ENCODE results near the gene CNNM2. TPM values are rescaled to one million over a fixed set of nuclear protein-coding genes. Genes with fewer than 3 reads are reported as not detected.
A peak's percentile ranks its signal among the peaks of the same experiment; 100 is the strongest.
"Not testable (repeated sequence)": the region's sequence is repeated elsewhere in the genome, so short reads cannot be mapped to it uniquely, and the experiment has no call there.

Gene CNNM2
- total RNA-seq, 1 experiment from 2014 or later = 5.5 TPM

DNA sequence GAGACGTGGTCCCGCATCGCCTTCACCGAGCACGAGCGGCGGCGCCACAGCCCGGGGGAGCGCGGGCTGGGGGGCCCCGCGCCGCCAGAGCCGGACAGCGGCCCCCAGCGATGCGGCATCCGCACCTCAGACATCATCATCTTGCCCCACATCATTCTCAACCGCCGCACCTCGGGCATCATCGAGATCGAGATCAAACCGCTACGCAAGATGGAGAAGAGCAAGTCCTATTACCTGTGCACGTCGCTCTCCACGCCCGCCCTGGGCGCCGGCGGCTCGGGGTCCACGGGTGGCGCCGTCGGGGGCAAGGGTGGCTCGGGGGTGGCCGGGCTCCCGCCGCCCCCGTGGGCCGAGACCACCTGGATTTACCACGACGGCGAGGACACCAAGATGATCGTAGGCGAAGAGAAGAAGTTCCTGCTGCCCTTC is 737 bp downstream of the CNNM2 start:
- no peaks in the 10 kb centered on the region for H3K9me3 ChIP-seq (ENCODE audit: low read length)
- H3K4me3 ChIP-seq (ENCODE audit: low read length) = peak overlapping the region; percentile 90
- peak overlapping the region; percentile 99 for H2AFZ ChIP-seq (ENCODE audit: low read length)
- H3K4me1 ChIP-seq (ENCODE audit: low read length) = peaks cover 39% of the 10 kb centered on the region
- peak overlapping the region; percentile 87 for H3K4me2 ChIP-seq (ENCODE audit: low read depth, low read length, poor library complexity, severe bottlenecking)
- H3K79me2 ChIP-seq (ENCODE audit: low read length) = no peaks in the 10 kb centered on the region
- H3K36me3 ChIP-seq (ENCODE audit: insufficient read depth, low read length) = no peaks in the 10 kb centered on the region
- no peaks in the 10 kb centered on the region for H4K20me1 ChIP-seq (ENCODE audit: insufficient read depth, low read depth, low read length)
- H3K27ac ChIP-seq (ENCODE audit: low read length) = no peak overlapping the region
- H3K9me2 ChIP-seq (replicated peaks; ENCODE audit: insufficient read depth, low read length) = no peaks in the 10 kb centered on the region
- no peak for DNase-seq
- H3K9ac ChIP-seq (ENCODE audit: low read length) = peak overlapping the region; percentile 89
- no peaks in the 10 kb centered on the region for H3K27me3 ChIP-seq (ENCODE audit: low read length)

DNA sequence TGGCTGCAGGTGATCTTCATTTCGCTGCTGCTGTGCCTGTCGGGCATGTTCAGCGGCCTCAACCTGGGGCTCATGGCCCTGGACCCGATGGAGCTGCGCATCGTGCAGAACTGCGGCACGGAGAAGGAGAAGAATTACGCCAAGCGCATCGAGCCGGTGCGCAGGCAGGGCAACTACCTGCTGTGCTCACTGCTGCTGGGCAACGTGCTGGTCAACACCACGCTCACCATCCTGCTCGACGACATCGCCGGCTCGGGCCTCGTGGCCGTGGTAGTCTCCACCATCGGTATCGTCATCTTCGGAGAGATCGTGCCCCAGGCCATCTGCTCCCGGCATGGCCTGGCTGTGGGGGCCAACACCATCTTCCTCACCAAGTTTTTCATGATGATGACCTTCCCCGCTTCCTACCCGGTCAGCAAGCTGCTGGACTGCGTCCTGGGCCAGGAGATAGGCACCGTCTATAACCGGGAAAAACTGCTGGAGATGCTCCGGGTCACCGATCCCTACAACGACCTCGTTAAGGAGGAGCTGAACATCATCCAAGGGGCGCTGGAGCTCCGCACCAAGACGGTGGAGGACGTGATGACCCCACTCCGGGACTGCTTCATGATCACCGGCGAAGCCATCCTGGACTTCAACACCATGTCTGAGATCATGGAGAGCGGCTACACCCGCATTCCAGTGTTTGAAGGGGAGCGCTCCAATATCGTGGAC is 1.3 kb downstream of the CNNM2 start:
- Histone ChIP-seq H3K79me2 (ENCODE audit: low read length) (no peaks in the 10 kb centered on the region), H3K27ac (ENCODE audit: low read length) (no peak overlapping the region), H3K4me3 (ENCODE audit: low read length) (peak overlapping the region; percentile 90), H3K9me2 (replicated peaks; ENCODE audit: insufficient read depth, low read length) (no peaks in the 10 kb centered on the region), H4K20me1 (ENCODE audit: insufficient read depth, low read depth, low read length) (no peaks in the 10 kb centered on the region), H2AFZ (ENCODE audit: low read length) (no peak overlapping the region), H3K9me3 (ENCODE audit: low read length) (no peaks in the 10 kb centered on the region), H3K4me2 (ENCODE audit: low read depth, low read length, poor library complexity, severe bottlenecking) (peak overlapping the region; percentile 87), H3K4me1 (ENCODE audit: low read length) (peaks cover 39% of the 10 kb centered on the region), H3K36me3 (ENCODE audit: insufficient read depth, low read length) (no peaks in the 10 kb centered on the region), H3K9ac (ENCODE audit: low read length) (peak overlapping the region; percentile 89), H3K27me3 (ENCODE audit: low read length) (no peaks in the 10 kb centered on the region)
- DNase-seq = no peak

DNA sequence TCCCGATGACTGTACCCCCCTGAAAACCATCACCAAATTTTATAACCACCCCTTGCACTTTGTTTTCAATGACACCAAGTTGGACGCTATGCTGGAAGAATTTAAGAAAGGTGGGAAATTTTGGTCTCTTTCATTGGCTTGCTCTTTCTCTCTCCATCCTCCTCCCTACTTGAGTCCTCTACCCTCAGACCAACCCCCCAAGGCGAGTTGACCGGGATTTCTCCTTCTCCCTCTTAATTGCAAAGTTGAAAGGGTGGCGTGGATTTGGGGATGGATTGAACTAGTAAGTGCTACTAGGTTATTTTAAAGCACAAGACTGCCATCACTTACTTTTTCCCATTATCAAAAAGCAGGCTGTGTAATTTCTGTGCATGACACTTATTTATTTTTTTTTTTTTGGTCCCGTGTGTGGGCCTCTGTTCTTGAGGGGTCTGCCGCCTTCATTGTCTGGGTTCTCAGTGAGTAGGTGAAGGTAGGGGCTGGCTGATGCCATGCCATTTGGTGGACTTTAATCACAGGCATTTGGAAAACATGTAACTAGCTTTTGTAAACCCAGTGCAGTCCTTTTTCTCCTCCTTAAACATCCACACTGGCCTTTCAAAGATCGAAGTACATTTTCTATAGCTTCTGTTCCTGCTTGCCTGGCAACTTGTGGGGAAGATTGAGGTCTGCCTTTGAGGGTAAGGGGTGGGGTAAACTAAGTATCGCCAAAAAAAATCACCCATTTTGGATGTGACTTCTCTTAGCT is 2.1 kb downstream of the CNNM2 start:
- H2AFZ ChIP-seq (ENCODE audit: low read length) = no peak overlapping the region
- no peaks in the 10 kb centered on the region for H3K9me3 ChIP-seq (ENCODE audit: low read length)
- no peaks in the 10 kb centered on the region for H3K79me2 ChIP-seq (ENCODE audit: low read length)
- H3K4me3 ChIP-seq (ENCODE audit: low read length) = no peak overlapping the region
- no peaks in the 10 kb centered on the region for H3K36me3 ChIP-seq (ENCODE audit: insufficient read depth, low read length)
- no peaks in the 10 kb centered on the region for H4K20me1 ChIP-seq (ENCODE audit: insufficient read depth, low read depth, low read length)
- no peaks in the 10 kb centered on the region for H3K27me3 ChIP-seq (ENCODE audit: low read length)
- no peak overlapping the region for H3K9ac ChIP-seq (ENCODE audit: low read length)
- no peak for DNase-seq
- H3K9me2 ChIP-seq (replicated peaks; ENCODE audit: insufficient read depth, low read length) = no peaks in the 10 kb centered on the region
- H3K4me1 ChIP-seq (ENCODE audit: low read length) = peaks cover 39% of the 10 kb centered on the region
- peak overlapping the region; percentile 3 for H3K4me2 ChIP-seq (ENCODE audit: low read depth, low read length, poor library complexity, severe bottlenecking)
- H3K27ac ChIP-seq (ENCODE audit: low read length) = no peak overlapping the region

DNA sequence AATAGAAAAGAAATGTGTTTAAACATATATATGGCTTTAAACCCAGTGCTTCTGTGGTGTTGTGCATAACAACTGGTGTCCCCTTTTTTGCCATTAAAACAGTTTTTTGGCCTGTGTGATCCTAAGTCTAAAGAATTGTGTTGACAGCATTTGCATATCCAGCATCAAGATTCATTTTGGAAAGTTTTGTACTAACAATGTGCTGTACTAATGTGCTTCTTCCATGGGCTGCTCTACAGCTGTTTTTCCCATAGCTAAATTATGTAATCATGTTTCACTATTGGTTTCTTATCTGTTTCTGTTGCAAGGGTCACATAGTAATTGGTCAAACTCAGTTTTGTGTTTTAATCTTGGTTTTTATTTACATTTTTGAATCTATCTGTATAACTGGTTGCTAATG is 5.5 kb downstream of the CNNM2 start:
- H3K27ac ChIP-seq (ENCODE audit: low read length) = no peak overlapping the region
- no peaks in the 10 kb centered on the region for H4K20me1 ChIP-seq (ENCODE audit: insufficient read depth, low read depth, low read length)
- H3K36me3 ChIP-seq (ENCODE audit: insufficient read depth, low read length) = no peaks in the 10 kb centered on the region
- H3K79me2 ChIP-seq (ENCODE audit: low read length) = no peaks in the 10 kb centered on the region
- no peak for DNase-seq
- no peaks in the 10 kb centered on the region for H3K27me3 ChIP-seq (ENCODE audit: low read length)
- H2AFZ ChIP-seq (ENCODE audit: low read length) = no peak overlapping the region
- H3K4me2 ChIP-seq (ENCODE audit: low read depth, low read length, poor library complexity, severe bottlenecking) = no peak overlapping the region
- peaks cover 31% of the 10 kb centered on the region for H3K4me1 ChIP-seq (ENCODE audit: low read length)
- H3K9me2 ChIP-seq (replicated peaks; ENCODE audit: insufficient read depth, low read length) = no peaks in the 10 kb centered on the region
- H3K9me3 ChIP-seq (ENCODE audit: low read length) = no peaks in the 10 kb centered on the region
- no peak overlapping the region for H3K4me3 ChIP-seq (ENCODE audit: low read length)
- H3K9ac ChIP-seq (ENCODE audit: low read length) = no peak overlapping the region

DNA sequence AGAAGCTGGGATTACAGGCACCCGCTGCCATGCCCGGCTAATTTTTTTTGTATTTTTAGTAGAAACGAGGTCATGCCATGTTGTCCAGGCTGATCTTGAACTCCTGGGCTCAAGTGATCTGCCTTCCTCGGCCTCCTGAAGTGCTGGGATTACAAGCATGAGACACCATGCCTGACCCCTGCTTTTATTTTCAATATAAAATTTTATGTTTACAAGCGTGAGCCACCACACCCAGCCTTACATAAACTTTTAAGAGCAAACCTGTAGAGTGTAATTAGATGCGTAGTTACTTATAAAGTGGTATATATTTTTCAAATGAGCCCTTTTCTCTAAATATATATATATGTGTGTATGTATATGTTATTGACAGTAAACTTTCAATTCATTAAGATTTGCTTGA is 8.7 kb downstream of the CNNM2 start:
- Histone ChIP-seq H3K4me2 (ENCODE audit: low read depth, low read length, poor library complexity, severe bottlenecking) (no peak overlapping the region), H3K27ac (ENCODE audit: low read length) (no peak overlapping the region), H3K4me3 (ENCODE audit: low read length) (no peak overlapping the region), H2AFZ (ENCODE audit: low read length) (no peak overlapping the region), H3K9me2 (replicated peaks; ENCODE audit: insufficient read depth, low read length) (no peaks in the 10 kb centered on the region), H3K27me3 (ENCODE audit: low read length) (no peaks in the 10 kb centered on the region), H3K9ac (ENCODE audit: low read length) (no peak overlapping the region), H3K36me3 (ENCODE audit: insufficient read depth, low read length) (no peaks in the 10 kb centered on the region), H3K79me2 (ENCODE audit: low read length) (no peaks in the 10 kb centered on the region), H3K4me1 (ENCODE audit: low read length) (peaks cover 8% of the 10 kb centered on the region), H4K20me1 (ENCODE audit: insufficient read depth, low read depth, low read length) (0 out of 2 replicates have a peak, but pooled peaks cover 4% of the 10 kb centered on the region), H3K9me3 (ENCODE audit: low read length) (no peaks in the 10 kb centered on the region)
- no peak for DNase-seq

DNA sequence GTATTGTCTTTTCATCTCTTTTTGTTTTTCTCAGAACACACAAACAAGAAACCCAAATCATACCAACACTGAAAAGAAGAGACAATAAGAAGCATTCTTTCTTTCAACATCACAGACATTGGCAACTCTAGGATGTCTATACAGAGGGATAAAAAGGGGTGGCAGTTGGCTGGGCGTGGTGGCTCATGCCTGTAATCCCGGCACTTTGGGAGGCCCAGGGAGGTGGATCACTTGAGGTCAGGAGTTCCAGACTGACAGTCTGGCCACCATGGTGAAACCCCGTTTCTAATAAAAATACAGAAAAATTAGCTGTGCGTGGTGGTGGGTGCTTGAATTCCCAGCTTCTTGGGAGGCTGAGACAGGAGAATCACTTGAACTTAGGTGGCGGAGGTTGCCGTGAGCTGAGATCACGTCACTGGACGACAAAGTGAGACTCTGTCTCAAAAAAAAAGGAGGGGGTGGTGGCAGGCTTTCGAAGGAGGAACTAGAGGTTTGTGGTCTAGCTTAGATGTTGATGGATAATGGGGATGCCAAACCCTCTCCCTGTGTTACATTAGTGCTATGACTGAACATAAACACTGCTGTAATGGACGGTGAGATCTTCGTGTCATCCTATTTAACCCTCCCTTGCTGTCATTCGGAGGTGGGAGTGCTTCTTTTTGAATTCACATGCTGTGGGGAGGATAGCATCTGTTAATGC is 9.4 kb downstream of the CNNM2 start:
- Histone ChIP-seq H3K36me3 (ENCODE audit: insufficient read depth, low read length) (no peaks in the 10 kb centered on the region), H3K9me3 (ENCODE audit: low read length) (no peaks in the 10 kb centered on the region), H3K4me1 (ENCODE audit: low read length) (peaks cover 7% of the 10 kb centered on the region), H3K9me2 (replicated peaks; ENCODE audit: insufficient read depth, low read length) (no peaks in the 10 kb centered on the region), H3K4me3 (ENCODE audit: low read length) (no peak overlapping the region), H2AFZ (ENCODE audit: low read length) (no peak overlapping the region), H3K4me2 (ENCODE audit: low read depth, low read length, poor library complexity, severe bottlenecking) (no peak overlapping the region), H3K27ac (ENCODE audit: low read length) (no peak overlapping the region), H3K9ac (ENCODE audit: low read length) (no peak overlapping the region), H3K79me2 (ENCODE audit: low read length) (no peaks in the 10 kb centered on the region), H3K27me3 (ENCODE audit: low read length) (no peaks in the 10 kb centered on the region), H4K20me1 (ENCODE audit: insufficient read depth, low read depth, low read length) (0 out of 2 replicates have a peak, but pooled peaks cover 4% of the 10 kb centered on the region)
- no peak for DNase-seq

DNA sequence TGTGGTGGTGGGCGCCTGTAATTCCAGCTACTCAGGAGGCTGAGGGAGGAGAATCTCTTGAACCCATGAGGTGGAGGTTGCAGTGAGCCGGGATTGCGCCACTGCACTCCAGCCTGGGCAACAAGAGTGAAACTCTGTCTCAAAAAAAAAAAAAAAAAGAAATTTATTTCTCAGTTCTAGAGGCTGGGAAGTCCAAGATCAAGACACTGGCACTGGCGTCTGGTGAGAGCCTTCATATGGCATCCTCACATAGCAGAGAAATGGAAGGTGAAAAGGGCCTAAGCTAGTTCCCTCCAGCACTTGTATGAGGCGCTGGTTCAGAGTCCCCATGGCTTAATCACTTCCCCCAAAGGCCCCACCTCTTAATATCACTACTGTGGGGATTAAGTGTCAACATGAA is 10.3 kb downstream of the CNNM2 start:
- H3K9me2 ChIP-seq (replicated peaks; ENCODE audit: insufficient read depth, low read length); H3K4me3 ChIP-seq (ENCODE audit: low read length); H3K9ac ChIP-seq (ENCODE audit: low read length); H3K27ac ChIP-seq (ENCODE audit: low read length); H2AFZ ChIP-seq (ENCODE audit: low read length); DNase-seq; H3K4me2 ChIP-seq (ENCODE audit: low read depth, low read length, poor library complexity, severe bottlenecking); H3K4me1 ChIP-seq (ENCODE audit: low read length); H3K9me3 ChIP-seq (ENCODE audit: low read length); H4K20me1 ChIP-seq (ENCODE audit: insufficient read depth, low read depth, low read length); H3K36me3 ChIP-seq (ENCODE audit: insufficient read depth, low read length); H3K79me2 ChIP-seq (ENCODE audit: low read length); H3K27me3 ChIP-seq (ENCODE audit: low read length): not testable (repeated sequence)

DNA sequence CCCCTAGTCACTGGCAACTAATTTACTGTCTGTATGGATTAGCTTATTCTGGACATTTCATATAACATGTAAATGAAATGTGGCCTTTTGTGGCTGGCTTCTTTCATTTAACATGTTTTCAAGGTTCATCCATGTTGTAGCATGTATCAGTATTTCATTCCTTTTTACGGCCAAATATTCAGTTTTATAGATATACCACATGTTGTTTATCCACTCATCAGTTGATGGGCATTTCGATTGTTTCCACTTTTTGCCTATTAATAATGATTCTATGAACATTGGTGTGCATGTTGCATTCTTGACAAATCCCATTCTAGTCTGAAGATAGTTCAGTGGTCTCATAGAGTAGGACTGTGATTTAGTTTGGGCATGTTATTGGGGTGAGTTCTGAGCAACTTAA is 12.6 kb downstream of the CNNM2 start:
- Histone ChIP-seq H2AFZ (ENCODE audit: low read length) (no peak overlapping the region), H3K9me2 (replicated peaks; ENCODE audit: insufficient read depth, low read length) (no peaks in the 10 kb centered on the region), H3K4me1 (ENCODE audit: low read length) (no peaks in the 10 kb centered on the region), H3K9ac (ENCODE audit: low read length) (no peak overlapping the region), H3K4me2 (ENCODE audit: low read depth, low read length, poor library complexity, severe bottlenecking) (no peak overlapping the region), H3K27me3 (ENCODE audit: low read length) (no peaks in the 10 kb centered on the region), H4K20me1 (ENCODE audit: insufficient read depth, low read depth, low read length) (0 out of 2 replicates have a peak, but pooled peaks cover 4% of the 10 kb centered on the region), H3K36me3 (ENCODE audit: insufficient read depth, low read length) (no peaks in the 10 kb centered on the region), H3K9me3 (ENCODE audit: low read length) (no peaks in the 10 kb centered on the region), H3K79me2 (ENCODE audit: low read length) (no peaks in the 10 kb centered on the region), H3K4me3 (ENCODE audit: low read length) (no peak overlapping the region), H3K27ac (ENCODE audit: low read length) (no peak overlapping the region)
- no peak for DNase-seq
